ENCODE measurements around the gene KHDRBS1. TPM values are rescaled to one million over a fixed set of nuclear protein-coding genes. Genes with fewer than 3 reads are reported as not detected.

Gene KHDRBS1
- total and polyA plus RNA-seq, 2 of the 13 experiments (the other 11 are each of a cell fraction or from before 2014, with no cell fraction given): 25.1 to 39.0 TPM

DNA sequence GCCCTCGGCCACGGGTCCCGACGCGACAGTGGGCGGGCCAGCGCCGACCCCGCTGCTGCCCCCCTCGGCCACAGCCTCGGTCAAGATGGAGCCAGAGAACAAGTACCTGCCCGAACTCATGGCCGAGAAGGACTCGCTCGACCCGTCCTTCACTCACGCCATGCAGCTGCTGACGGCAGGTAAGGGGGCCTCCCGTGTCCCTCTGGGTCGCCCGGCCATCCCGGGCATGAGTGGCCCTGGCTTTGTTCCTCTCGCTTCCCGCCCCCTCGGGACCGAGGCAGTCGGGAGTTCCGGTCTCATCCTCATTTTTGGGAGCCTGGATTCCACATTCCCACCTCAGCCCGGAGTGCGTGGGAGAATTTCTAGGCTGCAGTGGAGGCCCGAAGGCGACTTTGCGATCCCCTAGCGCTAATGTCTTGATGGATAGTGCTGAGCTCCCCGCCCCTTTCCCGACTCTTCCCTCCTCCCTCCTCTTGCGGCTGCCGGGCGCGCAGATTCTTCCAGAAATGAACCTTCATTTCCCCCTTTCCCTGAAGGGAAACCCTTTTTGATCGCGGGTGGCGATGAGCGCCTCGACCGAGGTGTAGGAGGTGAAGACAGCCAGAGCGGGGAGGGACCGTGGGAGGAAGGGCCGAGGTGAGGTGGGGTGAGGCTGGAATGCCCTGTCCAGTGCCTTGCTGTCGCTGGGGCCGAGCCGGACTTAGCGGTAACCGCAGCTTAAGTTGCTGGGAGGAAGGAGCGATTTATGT lies 705 bp downstream of the KHDRBS1 start (continued):
- TF ChIP-seq MIXL1 (CRISPR knock-in tag; IDR thresholded peaks at IDR 0.05) (no peak), KDM4B (CRISPR knock-in tag; IDR thresholded peaks at IDR 0.05) (no peak), REXO4 (CRISPR knock-in tag; IDR thresholded peaks at IDR 0.05; ENCODE audit: borderline replicate concordance) (no peak), KMT2B (CRISPR knock-in tag; IDR thresholded peaks at IDR 0.05) (no peak), MYNN (CRISPR knock-in tag; IDR thresholded peaks at IDR 0.05; ENCODE audit: low read depth) (no peak), ZNF891 (CRISPR knock-in tag; IDR thresholded peaks at IDR 0.05) (peak; percentile 79; the same call in 1 of the 2 replicates), SIX1 (CRISPR knock-in tag; IDR thresholded peaks at IDR 0.05; ENCODE audit: borderline replicate concordance) (no peak), ZNF773 (CRISPR knock-in tag; IDR thresholded peaks at IDR 0.05; ENCODE audit: borderline replicate concordance) (no peak), ZNF44 (CRISPR knock-in tag; IDR thresholded peaks at IDR 0.05) (no peak), ARNTL (CRISPR knock-in tag; IDR thresholded peaks at IDR 0.05) (0 out of 2 replicates have a peak, but pooled peaks have one; percentile 39), ZNF780A (CRISPR knock-in tag; IDR thresholded peaks at IDR 0.05) (peak; percentile 32; the same call in 1 of the 2 replicates), PAX8 (CRISPR knock-in tag; IDR thresholded peaks at IDR 0.05; ENCODE audit: borderline replicate concordance) (no peak), PLSCR1 (CRISPR knock-in tag; IDR thresholded peaks at IDR 0.05; ENCODE audit: borderline replicate concordance) (no peak), SETDB1 (CRISPR knock-in tag; IDR thresholded peaks at IDR 0.05; ENCODE audit: borderline replicate concordance) (no peak)
